GM12878 (cell line): ENCODE data around the gene GLUL. TPM values are rescaled to one million over a fixed set of nuclear protein-coding genes. Genes with fewer than 3 reads are reported as not detected.

Experiments used
- ATAC-seq: fragments of 200-7000 bp; cut with Tn5 transposase; 3 replicates; pipeline ENCODE4 v1.9.1; 2020; ENCODE audit warnings: mild to moderate bottlenecking, moderate library complexity
- BruUV-seq: library from RNA; stranded (reverse); fragments of 400-500 nt; replicated peaks from 2 replicates; lab custom pipeline; 2021; lab: Mats Ljungman, UMichigan
- CTCF ChIA-PET: fragments of 300-600 bp; sonication (Branson Sonifier 250); formaldehyde crosslinking; extraction: SDS; loops from one replicate; lab custom pipeline; 2021; ENCODE audit warnings: inconsistent platforms; lab: Yijun Ruan, JAX
- POLR2A ChIA-PET: fragments of 350-600 bp; formaldehyde crosslinking; extraction: SDS; loops from one replicate; lab custom pipeline; 2021; ENCODE audit warnings: inconsistent platforms; lab: Charles Lee
- RAD21 ChIA-PET: fragments of 300-600 bp; sonication (Branson Sonifier 250); formaldehyde crosslinking; loops from one replicate; lab custom pipeline; 2023; ENCODE audit warnings: antibody characterized with exemption; ENCODE audit not compliant: unreplicated experiment; lab: Charles Lee
- SMC1A ChIA-PET: fragments of 300-600 bp; sonication (Branson Sonifier 250); formaldehyde crosslinking; loops from one replicate; lab custom pipeline; 2023; ENCODE audit not compliant: unreplicated experiment, uncharacterized antibody; lab: Charles Lee
- DNase-seq: peaks from one replicate; pipeline ENCODE4 v3.0.0-alpha.2; 2011; ENCODE audit warnings: low read depth, low spot score
- FAIRE-seq: peaks from 3 replicates; lab custom pipeline; 2011; peaks lifted over from hg19 to GRCh38; lab: Jason Lieb, UNC
- H2AFZ ChIP-seq: 2 replicates; pipeline ENCODE4 v1.6.0; 2011; ENCODE audit warnings: low read depth, low read length, control low read depth; ENCODE audit not compliant: control insufficient read depth
- H3K27ac ChIP-seq: 2 replicates; pipeline ENCODE4 v1.5.1; 2011; ENCODE audit warnings: control low read depth; ENCODE audit not compliant: control insufficient read depth, insufficient read depth
- H3K27me3 ChIP-seq, 2 experiments: replicated peaks in 1 of 2; 2 replicates each; pipeline versions ENCODE4 v1.6.0 to v1.6.1; 2011; ENCODE audit warnings: low read length in 1 of 2; ENCODE audit not compliant: control insufficient read depth in 2 of 2, insufficient read depth in 2 of 2
- H3K36me3 ChIP-seq, 2 experiments: 2 replicates each; pipeline ENCODE4 v1.5.1; 2011; ENCODE audit warnings: low read length in 1 of 2; ENCODE audit not compliant: control insufficient read depth in 2 of 2, insufficient read depth in 2 of 2
- H3K4me1 ChIP-seq: 2 replicates; pipeline ENCODE4 v1.6.1; 2011; ENCODE audit warnings: mild to moderate bottlenecking, low read length, moderate library complexity, mixed read lengths; ENCODE audit not compliant: control insufficient read depth, insufficient read depth
- H3K4me2 ChIP-seq: 2 replicates; pipeline ENCODE4 v1.6.0; 2011; ENCODE audit warnings: control low read depth; ENCODE audit not compliant: control insufficient read depth, insufficient read depth
- H3K4me3 ChIP-seq: fragments of 200-600 bp; sonication (generic); 2 replicates; pipeline ENCODE4 v1.5.1; 2016
- H3K79me2 ChIP-seq: 2 replicates; pipeline ENCODE4 v1.6.0; 2011; ENCODE audit warnings: low read length; ENCODE audit not compliant: control insufficient read depth, insufficient read depth
- H3K9ac ChIP-seq: 2 replicates; pipeline ENCODE4 v1.8.0; 2011; ENCODE audit warnings: low read length, control low read depth, mixed read lengths; ENCODE audit not compliant: control insufficient read depth, insufficient read depth
- H3K9me3 ChIP-seq: replicated peaks from 3 replicates; pipeline ENCODE4 v1.5.1; 2011; ENCODE audit warnings: mild to moderate bottlenecking, low read length; ENCODE audit not compliant: control insufficient read depth, insufficient read depth
- H4K20me1 ChIP-seq: 2 replicates; pipeline ENCODE4 v1.6.0; 2011; ENCODE audit not compliant: control insufficient read depth, insufficient read depth
- CBFB ChIP-seq: IDR thresholded peaks from 2 replicates; pipeline ENCODE4 v1.6.1; 2016; ENCODE audit warnings: antibody characterized with exemption, low read depth
- CBX3 ChIP-seq: fragments of 200-600 bp; sonication (generic); IDR thresholded peaks from 2 replicates; pipeline ENCODE4 v1.6.1; 2016; ENCODE audit warnings: low read depth, borderline replicate concordance
- CEBPB ChIP-seq, 2 experiments: fragments of 150-350 bp in 1 of 2; IDR thresholded peaks; 2 replicates each; pipeline ENCODE4 v1.6.1; 2012 to 2014; ENCODE audit warnings: low read depth in 2 of 2, low read length in 2 of 2, borderline replicate concordance in 1 of 2, inconsistent platforms in 1 of 2
- CHD2 ChIP-seq: IDR thresholded peaks from 2 replicates; pipeline ENCODE4 v1.6.1; 2011; ENCODE audit warnings: low read depth, low read length, improper control_type of control experiment, borderline replicate concordance
- EP300 ChIP-seq, 2 experiments: fragments of 150-350 bp in 1 of 2; IDR thresholded peaks; 2 replicates each; pipeline ENCODE4 v1.6.1; 2011 to 2012; ENCODE audit warnings: low read depth in 2 of 2, low read length in 2 of 2, borderline replicate concordance in 1 of 2, improper control_type of control experiment in 1 of 2, inconsistent platforms in 1 of 2; ENCODE audit not compliant: control insufficient read depth in 1 of 2
- IRF4 ChIP-seq: IDR thresholded peaks from 2 replicates; pipeline ENCODE4 v1.6.1; 2011; ENCODE audit warnings: low read depth, low read length
- NBN ChIP-seq: fragments of 450-650 bp; IDR thresholded peaks from 2 replicates; pipeline ENCODE4 v1.6.1; 2016
- PKNOX1 ChIP-seq: fragments of 450-650 bp; IDR thresholded peaks from 2 replicates; pipeline ENCODE4 v1.6.1; 2016; ENCODE audit warnings: mild to moderate bottlenecking
- POLR2AphosphoS2 ChIP-seq: IDR thresholded peaks from 2 replicates; pipeline ENCODE4 v1.6.1; 2011; ENCODE audit warnings: low read depth, mild to moderate bottlenecking, low read length, improper control_type of control experiment, moderate library complexity
- RAD51 ChIP-seq: fragments of 450-650 bp; IDR thresholded peaks from 2 replicates; pipeline ENCODE4 v1.6.1; 2016; ENCODE audit warnings: moderate library complexity, mild to moderate bottlenecking, inconsistent platforms
- RB1 ChIP-seq: fragments of 450-650 bp; formaldehyde crosslinking; IDR thresholded peaks from 2 replicates; pipeline ENCODE4 v1.6.1; 2017; ENCODE audit warnings: mild to moderate bottlenecking, borderline replicate concordance
- ZBTB40 ChIP-seq: fragments of 450-650 bp; IDR thresholded peaks from 2 replicates; pipeline ENCODE4 v1.6.1; 2016; ENCODE audit warnings: mild to moderate bottlenecking, moderate library complexity, borderline replicate concordance
- WGBS: methylation state at CpG from one replicate; pipeline ENCODE4 v1.1.6; 2016; ENCODE audit warnings: low lambda C conversion rate; ENCODE audit not compliant: insufficient replicate concordance, insufficient coverage; ENCODE audit errors: missing lambda C conversion rate; 5-methylcytosine and 5-hydroxymethylcytosine counted together
- in situ Hi-C: fragments of 300-500 bp; cut with MboI; formaldehyde crosslinking; loops from 9 replicates; pipeline ENCODE4 v1.14.3; 2018; ENCODE audit warnings: mixed read lengths
- intact Hi-C: fragments of 100-400 bp; cut with micrococcal nuclease; formaldehyde crosslinking; loops from one replicate; pipeline ENCODE4 v1.14.2; 2022; ENCODE audit not compliant: unreplicated experiment
- polyA plus RNA-seq, 11 experiments: library from polyadenylated mRNA; depleted of rRNA in 4 of 11; unstranded in 6 of 11; stranded (reverse) in 5 of 11; fragments of >200 nt; fragmentation: Nextera tagmentation in 4 of 11; fragmentation: Illumina TruSeq in 1 of 11; extraction: Ambion mirVana in 4 of 11; extraction: Trizol in 1 of 11; gene quantifications; 1 replicate in 1 of 11; 2 replicates in 10 of 11; pipeline versions ENCODE4 v1.2.1 to v1.2.3, GENCODE V29; 2011 to 2016; ENCODE audit warnings: inconsistent platforms in 2 of 11, missing spikeins in 2 of 11, low read depth in 1 of 11
- total RNA-seq, 4 experiments: library from RNA; depleted of rRNA in 3 of 4; stranded (reverse); fragments of >200 nt in 3 of 4; fragmentation: Illumina TruSeq in 1 of 4; extraction: Trizol in 1 of 4; gene quantifications; 2 replicates each; pipeline versions ENCODE4 v1.2.1 to v1.2.3, GENCODE V29; 2013 to 2021
- TF ChIP-seq, protein P1 (sequence below): fragments of 450-650 bp; IDR thresholded peaks from 2 replicates; pipeline ENCODE4 v1.6.1; 2014; ENCODE audit warnings: mild to moderate bottlenecking

GLUL gene
- total and polyA plus RNA-seq, 10 of the 15 experiments (the other 5 are each of a cell fraction or from before 2014, with no cell fraction given): 2.3 to 392 (median 164) TPM

DNA sequence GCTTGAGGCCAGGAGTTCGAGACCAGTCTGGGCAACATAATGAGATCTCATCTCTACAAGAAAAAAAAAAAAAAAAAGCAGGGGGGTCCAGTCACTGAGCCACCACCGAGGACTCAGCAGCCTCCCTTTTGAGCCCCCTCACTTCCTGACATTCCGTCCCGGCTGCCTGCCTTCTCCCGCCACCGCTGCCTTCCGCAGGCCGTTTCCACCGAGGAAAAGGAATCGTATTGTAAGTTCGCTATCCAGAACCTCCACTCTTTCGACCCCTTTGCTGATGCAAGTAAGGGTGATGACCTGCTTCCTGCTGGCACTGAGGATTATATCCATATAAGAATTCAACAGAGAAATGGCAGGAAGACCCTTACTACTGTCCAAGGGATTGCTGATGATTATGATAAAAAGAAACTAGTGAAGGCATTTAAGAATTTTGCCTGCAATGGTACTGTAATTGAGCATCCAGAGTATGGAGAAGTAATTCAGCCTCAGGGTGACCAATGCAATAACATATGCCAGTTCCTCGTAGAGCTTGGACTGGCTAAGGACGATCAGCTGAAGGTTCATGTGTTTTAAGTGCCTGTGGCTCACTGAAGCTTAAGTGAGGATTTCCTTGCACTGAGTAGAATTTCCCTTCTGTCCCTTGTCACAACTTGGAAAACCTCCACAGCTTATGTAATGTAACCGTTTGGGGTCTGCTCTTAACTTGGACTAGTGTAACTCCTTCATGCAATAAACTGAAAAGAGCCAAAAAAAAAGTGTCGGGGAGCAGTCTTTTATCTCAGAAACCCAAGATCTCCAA is 55.6 kb downstream of the GLUL start:
- Histone ChIP-seq H4K20me1 (no peaks in the 10 kb centered on the region), H3K4me3 (no peak overlapping the region), H3K9me3 (no peaks in the 10 kb centered on the region), H2AFZ (no peak overlapping the region), H3K9ac (no peak overlapping the region), H3K4me2 (no peak overlapping the region), H3K27me3 (peaks cover 0 to 1% of the 10 kb centered on the region in 2 experiments), H3K27ac (no peak overlapping the region), H3K4me1 (peaks cover 3% of the 10 kb centered on the region; the same call in 1 of the 2 replicates), H3K36me3 (no peaks in the 10 kb centered on the region), H3K79me2 (no peaks in the 10 kb centered on the region)
- DNase-seq: no peak
- WGBS: 51% methylated on average over 15 of the region's 16 CpGs
- ChIA-PET RAD21 (no interaction called here), CTCF (no interaction called here), SMC1A (interaction anchor here (1.1 kb wide), 1 partner anchor 35 kb away, joined by 4 read pairs; no protein-coding TSS in a partner anchor), POLR2A (no interaction called here)
- no peak for ATAC-seq
- in situ Hi-C loops (no loop called here), intact Hi-C loops (no loop called here)
- no peak for FAIRE-seq
- BruUV-seq: no TSS peak
- no peak for TF ChIP-seq ZBTB40
- TF ChIP-seq, protein P1, sequence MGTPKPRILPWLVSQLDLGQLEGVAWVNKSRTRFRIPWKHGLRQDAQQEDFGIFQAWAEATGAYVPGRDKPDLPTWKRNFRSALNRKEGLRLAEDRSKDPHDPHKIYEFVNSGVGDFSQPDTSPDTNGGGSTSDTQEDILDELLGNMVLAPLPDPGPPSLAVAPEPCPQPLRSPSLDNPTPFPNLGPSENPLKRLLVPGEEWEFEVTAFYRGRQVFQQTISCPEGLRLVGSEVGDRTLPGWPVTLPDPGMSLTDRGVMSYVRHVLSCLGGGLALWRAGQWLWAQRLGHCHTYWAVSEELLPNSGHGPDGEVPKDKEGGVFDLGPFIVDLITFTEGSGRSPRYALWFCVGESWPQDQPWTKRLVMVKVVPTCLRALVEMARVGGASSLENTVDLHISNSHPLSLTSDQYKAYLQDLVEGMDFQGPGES: no peak
- TF ChIP-seq POLR2AphosphoS2: no peak
- no peak for TF ChIP-seq NBN
- TF ChIP-seq RB1: no peak
- TF ChIP-seq EP300 (IDR thresholded peaks at IDR 0.05; ENCODE audit: borderline replicate concordance in 1 of 2, control insufficient read depth in 1 of 2, low read depth in 2 of 2, low read length in 2 of 2): no peak
- no peak for TF ChIP-seq RAD51
- TF ChIP-seq IRF4: no peak
- TF ChIP-seq CEBPB (IDR thresholded peaks at IDR 0.05; ENCODE audit: borderline replicate concordance in 1 of 2, low read depth in 2 of 2, low read length in 2 of 2): no peak
- TF ChIP-seq CBX3: no peak
- no peak for TF ChIP-seq PKNOX1
- no peak for TF ChIP-seq CBFB
- TF ChIP-seq CHD2: no peak
